ENCODE data around the gene ZFY.

ZFY gene

DNA sequence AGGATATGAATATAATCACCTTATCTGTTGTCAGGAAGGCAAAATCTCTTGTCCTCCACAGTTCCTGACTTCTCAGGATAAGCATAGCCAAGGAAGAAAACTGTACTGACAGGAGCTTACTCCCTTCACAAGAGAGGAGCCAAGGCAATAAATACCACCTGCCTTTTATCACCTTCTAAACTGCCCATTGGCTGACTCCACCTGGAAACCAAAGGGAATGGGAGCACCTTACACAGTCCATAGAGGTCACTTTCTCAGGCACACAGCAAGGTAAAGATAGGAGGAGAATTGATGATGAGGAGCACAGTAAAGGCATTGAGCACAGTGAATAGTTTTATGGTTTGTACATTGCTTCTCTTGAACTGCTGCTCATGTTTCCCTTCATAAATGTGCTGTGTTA, 72.8 kb downstream of the ZFY start:
- TF ChIP-seq SIN3A (IDR thresholded peaks at IDR 0.05; ENCODE audit: borderline replicate concordance, insufficient read depth, low read length) = no peak
- no peak for TF ChIP-seq POLR2AphosphoS5 (IDR thresholded peaks at IDR 0.05; ENCODE audit: low read depth, low read length)
- TF ChIP-seq, protein P1, sequence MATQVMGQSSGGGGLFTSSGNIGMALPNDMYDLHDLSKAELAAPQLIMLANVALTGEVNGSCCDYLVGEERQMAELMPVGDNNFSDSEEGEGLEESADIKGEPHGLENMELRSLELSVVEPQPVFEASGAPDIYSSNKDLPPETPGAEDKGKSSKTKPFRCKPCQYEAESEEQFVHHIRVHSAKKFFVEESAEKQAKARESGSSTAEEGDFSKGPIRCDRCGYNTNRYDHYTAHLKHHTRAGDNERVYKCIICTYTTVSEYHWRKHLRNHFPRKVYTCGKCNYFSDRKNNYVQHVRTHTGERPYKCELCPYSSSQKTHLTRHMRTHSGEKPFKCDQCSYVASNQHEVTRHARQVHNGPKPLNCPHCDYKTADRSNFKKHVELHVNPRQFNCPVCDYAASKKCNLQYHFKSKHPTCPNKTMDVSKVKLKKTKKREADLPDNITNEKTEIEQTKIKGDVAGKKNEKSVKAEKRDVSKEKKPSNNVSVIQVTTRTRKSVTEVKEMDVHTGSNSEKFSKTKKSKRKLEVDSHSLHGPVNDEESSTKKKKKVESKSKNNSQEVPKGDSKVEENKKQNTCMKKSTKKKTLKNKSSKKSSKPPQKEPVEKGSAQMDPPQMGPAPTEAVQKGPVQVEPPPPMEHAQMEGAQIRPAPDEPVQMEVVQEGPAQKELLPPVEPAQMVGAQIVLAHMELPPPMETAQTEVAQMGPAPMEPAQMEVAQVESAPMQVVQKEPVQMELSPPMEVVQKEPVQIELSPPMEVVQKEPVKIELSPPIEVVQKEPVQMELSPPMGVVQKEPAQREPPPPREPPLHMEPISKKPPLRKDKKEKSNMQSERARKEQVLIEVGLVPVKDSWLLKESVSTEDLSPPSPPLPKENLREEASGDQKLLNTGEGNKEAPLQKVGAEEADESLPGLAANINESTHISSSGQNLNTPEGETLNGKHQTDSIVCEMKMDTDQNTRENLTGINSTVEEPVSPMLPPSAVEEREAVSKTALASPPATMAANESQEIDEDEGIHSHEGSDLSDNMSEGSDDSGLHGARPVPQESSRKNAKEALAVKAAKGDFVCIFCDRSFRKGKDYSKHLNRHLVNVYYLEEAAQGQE (IDR thresholded peaks at IDR 0.05; ENCODE audit: insufficient read depth in 1 of 2, low read depth in 2 of 2, low read length in 2 of 2) = no peak
- TF ChIP-seq FOXP2 (optimal IDR thresholded peaks at IDR 0.05; ENCODE audit: borderline replicate concordance, extremely low read depth, extremely low read length, insufficient read depth) = no peak
- TF ChIP-seq TAF1 (IDR thresholded peaks at IDR 0.05; ENCODE audit: borderline replicate concordance, insufficient read depth, low read length) = no peak

DNA sequence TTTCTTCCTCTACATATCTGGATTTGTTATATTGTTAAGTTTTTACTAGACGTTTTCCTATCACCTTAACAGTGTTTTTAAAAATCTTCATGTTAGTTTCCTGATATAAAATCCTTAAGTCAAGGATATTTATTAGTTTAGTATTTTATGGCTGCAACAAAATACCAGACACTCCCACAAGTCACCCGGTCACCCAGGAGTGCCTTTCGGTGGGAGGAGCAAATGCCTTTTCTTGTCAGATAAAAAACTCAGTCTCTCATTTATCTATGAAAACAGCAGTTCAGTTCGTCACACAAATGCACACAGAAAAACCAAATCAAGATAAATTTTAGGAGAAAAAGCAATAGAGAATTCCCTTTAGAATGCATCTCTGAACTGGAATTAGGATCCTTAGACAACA, 77.0 kb downstream of the ZFY start:
- no peak for TF ChIP-seq SIN3A (IDR thresholded peaks at IDR 0.05; ENCODE audit: borderline replicate concordance, insufficient read depth, low read length)
- TF ChIP-seq POLR2AphosphoS5 (IDR thresholded peaks at IDR 0.05; ENCODE audit: low read depth, low read length) = no peak
- TF ChIP-seq FOXP2 (optimal IDR thresholded peaks at IDR 0.05; ENCODE audit: borderline replicate concordance, extremely low read depth, extremely low read length, insufficient read depth) = no peak
- TF ChIP-seq, protein P1 (IDR thresholded peaks at IDR 0.05; ENCODE audit: insufficient read depth in 1 of 2, low read depth in 2 of 2, low read length in 2 of 2) = no peak
- TF ChIP-seq TAF1 (IDR thresholded peaks at IDR 0.05; ENCODE audit: borderline replicate concordance, insufficient read depth, low read length) = no peak

DNA sequence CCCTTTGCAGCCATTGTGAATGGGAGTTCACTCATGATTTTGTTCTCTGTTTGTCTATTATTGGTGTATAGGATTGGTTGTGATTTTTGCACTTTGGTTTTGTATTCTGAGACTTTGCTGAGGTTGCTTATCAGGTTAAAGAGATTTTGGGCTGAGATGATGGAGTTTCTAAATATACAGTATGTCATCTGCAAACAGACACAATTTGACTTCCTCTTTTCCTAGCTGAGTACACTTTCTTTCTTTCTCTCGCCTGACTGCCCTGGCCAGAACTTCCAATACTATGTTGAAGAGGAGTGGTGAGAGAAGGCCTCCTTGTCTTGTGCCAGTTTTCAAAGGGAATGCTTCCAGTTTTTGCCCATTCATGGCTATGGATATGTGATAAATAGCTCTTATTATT, 81.4 kb downstream of the ZFY start:
- TF ChIP-seq TAF1 (IDR thresholded peaks at IDR 0.05; ENCODE audit: borderline replicate concordance, insufficient read depth, low read length) (no peak), FOXP2 (optimal IDR thresholded peaks at IDR 0.05; ENCODE audit: borderline replicate concordance, extremely low read depth, extremely low read length, insufficient read depth) (no peak), POLR2AphosphoS5 (IDR thresholded peaks at IDR 0.05; ENCODE audit: low read depth, low read length) (no peak), SIN3A (IDR thresholded peaks at IDR 0.05; ENCODE audit: borderline replicate concordance, insufficient read depth, low read length) (no peak)
- TF ChIP-seq, protein P1 (IDR thresholded peaks at IDR 0.05; ENCODE audit: insufficient read depth in 1 of 2, low read depth in 2 of 2, low read length in 2 of 2) = no peak

DNA sequence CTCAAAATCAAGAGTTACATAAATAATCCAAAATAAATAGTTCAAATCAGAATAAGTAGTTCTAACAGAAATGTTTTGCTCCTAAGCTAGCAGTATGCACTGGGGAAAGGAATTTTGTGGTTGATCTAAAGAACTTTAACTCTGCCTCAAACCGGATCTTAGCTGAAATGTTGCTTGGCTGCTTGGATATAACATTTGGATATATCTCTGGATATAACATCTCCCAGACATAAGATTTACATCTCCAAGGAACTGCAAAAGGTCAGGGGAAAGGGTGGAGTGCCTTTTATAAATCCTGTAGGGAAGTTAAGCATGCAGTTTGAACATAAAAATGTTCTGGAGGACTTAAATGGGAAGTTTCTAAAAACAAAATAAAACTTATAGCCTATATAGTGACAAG, 83.4 kb downstream of the ZFY start:
- TF ChIP-seq FOXP2 (optimal IDR thresholded peaks at IDR 0.05; ENCODE audit: borderline replicate concordance, extremely low read depth, extremely low read length, insufficient read depth) = no peak
- TF ChIP-seq, protein P1 (IDR thresholded peaks at IDR 0.05; ENCODE audit: insufficient read depth in 1 of 2, low read depth in 2 of 2, low read length in 2 of 2) = no peak
- TF ChIP-seq POLR2AphosphoS5 (IDR thresholded peaks at IDR 0.05; ENCODE audit: low read depth, low read length) = no peak
- TF ChIP-seq TAF1 (IDR thresholded peaks at IDR 0.05; ENCODE audit: borderline replicate concordance, insufficient read depth, low read length) = no peak

DNA sequence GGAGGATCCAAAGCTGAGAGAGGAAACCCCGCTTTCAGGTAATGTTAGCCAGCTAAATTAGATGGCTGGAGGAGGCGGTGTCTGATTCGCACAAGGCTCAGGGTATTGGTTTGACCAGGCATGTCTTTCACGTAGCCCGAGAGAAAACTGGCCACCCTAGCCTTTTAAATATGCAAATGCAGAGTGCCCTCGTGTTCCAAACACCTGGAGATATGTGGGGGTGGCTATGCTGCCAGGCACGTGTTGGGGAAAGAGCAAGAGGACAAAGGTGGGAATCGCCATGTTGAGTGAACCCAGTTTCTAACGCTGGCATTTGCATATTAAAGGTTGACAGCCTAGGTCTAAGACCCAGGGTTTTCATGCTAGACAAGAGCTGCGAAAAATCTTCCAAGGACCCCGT, 84.4 kb downstream of the ZFY start:
- TF ChIP-seq SIN3A (IDR thresholded peaks at IDR 0.05; ENCODE audit: borderline replicate concordance, insufficient read depth, low read length) = no peak
- TF ChIP-seq, protein P1 (IDR thresholded peaks at IDR 0.05; ENCODE audit: insufficient read depth in 1 of 2, low read depth in 2 of 2, low read length in 2 of 2) = no peak
- TF ChIP-seq FOXP2 (optimal IDR thresholded peaks at IDR 0.05; ENCODE audit: borderline replicate concordance, extremely low read depth, extremely low read length, insufficient read depth) = no peak
- no peak for TF ChIP-seq TAF1 (IDR thresholded peaks at IDR 0.05; ENCODE audit: borderline replicate concordance, insufficient read depth, low read length)
- TF ChIP-seq POLR2AphosphoS5 (IDR thresholded peaks at IDR 0.05; ENCODE audit: low read depth, low read length) = no peak
